ENCODE results near the gene GALNT2. TPM values are rescaled to one million over a fixed set of nuclear protein-coding genes. Genes with fewer than 3 reads are reported as not detected.

Gene GALNT2
- polyA plus RNA-seq, 1 of the 3 experiments (the other 2 are of a cell fraction) = 118 TPM

DNA sequence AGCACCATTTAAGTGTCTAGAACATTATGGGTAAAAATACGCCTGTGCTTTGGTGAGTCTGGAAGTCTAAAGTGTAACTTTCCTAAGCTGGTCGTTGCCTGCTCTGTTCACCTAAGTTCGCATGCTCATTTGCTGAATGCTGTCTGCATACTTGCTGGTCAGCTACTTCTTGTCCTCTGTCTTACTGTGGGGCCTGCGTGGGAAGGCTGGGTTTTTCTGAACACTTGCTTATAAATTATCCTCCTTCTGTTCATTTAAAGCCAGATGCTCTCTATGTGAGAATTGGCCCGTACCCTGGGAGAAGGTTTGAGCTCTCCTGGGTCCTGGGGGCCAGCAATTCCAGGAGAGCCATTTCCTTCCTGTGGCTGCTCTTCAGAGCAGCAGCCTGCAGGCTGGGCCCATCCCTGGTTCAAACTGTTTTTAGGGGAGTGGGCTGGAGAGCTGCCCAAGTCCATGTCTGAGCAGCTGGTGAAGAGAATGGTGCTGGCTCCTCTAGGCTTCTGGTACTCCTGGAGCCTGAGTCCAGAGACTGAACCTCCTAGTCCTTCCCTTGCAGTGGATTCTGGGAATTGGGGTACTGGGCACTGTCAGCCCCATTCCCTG, 75.7 kb downstream of the GALNT2 start:
- ChIA-PET POLR2A (no interaction called here), CTCF (interaction anchor here (0.8 to 1.2 kb wide), 2 partner anchors 9 to 24 kb away, joined by 3 to 4 read pairs; no protein-coding TSS in a partner anchor)
- H3K36me3 ChIP-seq (replicated peaks in 1 of 2; ENCODE audit: control insufficient read depth in 1 of 2, insufficient read depth in 2 of 2, low read length in 1 of 2) = peaks cover 0 to 3% of the 10 kb centered on the region in 2 experiments
- H3K27ac ChIP-seq (ENCODE audit: low read depth in 2 of 2, low read length in 1 of 2) = no peak overlapping the region
- H3K27me3 ChIP-seq (ENCODE audit: insufficient read depth) = no peaks in the 10 kb centered on the region
- peaks cover 81% of the 10 kb centered on the region for H4K20me1 ChIP-seq (ENCODE audit: insufficient read depth)
- H3K4me1 ChIP-seq (ENCODE audit: control insufficient read depth in 1 of 2, insufficient read depth in 2 of 2, low read depth in 1 of 2, low read length in 1 of 2) = peaks cover 31 to 58% of the 10 kb centered on the region in 2 experiments; a peak in 3 of 4 replicates
- no peak overlapping the region for H3K4me3 ChIP-seq (ENCODE audit: low read depth in 2 of 2, low read length in 1 of 2)
- peaks cover 89% of the 10 kb centered on the region for H3K79me2 ChIP-seq (ENCODE audit: insufficient read depth)
- no peaks in the 10 kb centered on the region for H3F3A ChIP-seq (replicated peaks; ENCODE audit: insufficient read depth)
- 89% methylated on average over 5 of the region's 5 CpGs for WGBS (ENCODE audit: low lambda C conversion rate)
- H3K4me2 ChIP-seq = no peak overlapping the region
- no peaks in the 10 kb centered on the region for H3K9me3 ChIP-seq
- no peak for DNase-seq
- H3K9me2 ChIP-seq = no peaks in the 10 kb centered on the region
- H3K9ac ChIP-seq = no peak overlapping the region
- no peak overlapping the region for H2AFZ ChIP-seq (ENCODE audit: low read depth)
- TF ChIP-seq SMC3 (IDR thresholded peaks at IDR 0.05; ENCODE audit: low read depth, low read length) (no peak), POLR2AphosphoS5 (IDR thresholded peaks at IDR 0.05; ENCODE audit: low read depth, low read length) (no peak)

DNA sequence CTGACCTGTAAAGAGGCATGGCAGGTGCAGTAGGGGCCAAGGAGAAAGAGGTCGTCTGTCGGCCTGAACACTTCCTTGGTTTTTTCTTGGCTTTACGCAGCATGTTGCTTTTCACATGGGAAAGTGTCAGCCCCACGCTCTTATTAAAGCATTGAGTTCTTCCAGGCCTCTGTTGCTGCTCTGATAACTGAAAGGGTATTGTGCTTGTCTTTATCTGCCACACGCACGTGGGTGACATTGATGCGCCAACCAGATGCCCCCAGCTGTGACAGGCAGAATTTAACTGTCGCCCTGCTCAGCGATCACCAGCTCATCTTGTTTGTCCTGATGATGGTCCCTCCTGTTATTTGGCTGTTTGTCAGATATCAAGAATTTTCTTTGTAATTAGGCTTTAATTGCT, 76.5 kb downstream of the GALNT2 start:
- Histone ChIP-seq H3K27me3 (ENCODE audit: insufficient read depth) (no peaks in the 10 kb centered on the region), H2AFZ (ENCODE audit: low read depth) (no peak overlapping the region), H3K4me1 (ENCODE audit: control insufficient read depth in 1 of 2, insufficient read depth in 2 of 2, low read depth in 1 of 2, low read length in 1 of 2) (peaks cover 31 to 58% of the 10 kb centered on the region in 2 experiments; a peak in 3 of 4 replicates), H3K36me3 (replicated peaks in 1 of 2; ENCODE audit: control insufficient read depth in 1 of 2, insufficient read depth in 2 of 2, low read length in 1 of 2) (peaks cover 0 to 3% of the 10 kb centered on the region in 2 experiments), H4K20me1 (ENCODE audit: insufficient read depth) (peaks cover 88% of the 10 kb centered on the region), H3K27ac (ENCODE audit: low read depth in 2 of 2, low read length in 1 of 2) (no peak overlapping the region), H3K79me2 (ENCODE audit: insufficient read depth) (peaks cover 90% of the 10 kb centered on the region), H3K9ac (no peak overlapping the region), H3K9me2 (no peaks in the 10 kb centered on the region), H3K9me3 (no peaks in the 10 kb centered on the region), H3F3A (replicated peaks; ENCODE audit: insufficient read depth) (no peaks in the 10 kb centered on the region), H3K4me2 (no peak overlapping the region), H3K4me3 (ENCODE audit: low read depth in 2 of 2, low read length in 1 of 2) (no peak overlapping the region; a peak in 1 of 4 replicates)
- ChIA-PET POLR2A (interaction anchor here (0.9 kb wide), 1 partner anchor 449 kb away, joined by 3 read pairs; no protein-coding TSS in a partner anchor), CTCF (interaction anchor here (0.8 kb wide), 1 partner anchor 10 kb away, joined by 3 read pairs; no protein-coding TSS in a partner anchor)
- 73% methylated on average over 9 of the region's 9 CpGs for WGBS (ENCODE audit: low lambda C conversion rate)
- DNase-seq = peak; percentile 82
- no peak for TF ChIP-seq RFX5 (IDR thresholded peaks at IDR 0.05; ENCODE audit: low read length)
- TF ChIP-seq ELF1 (IDR thresholded peaks at IDR 0.05) = no peak
- TF ChIP-seq, protein P1, sequence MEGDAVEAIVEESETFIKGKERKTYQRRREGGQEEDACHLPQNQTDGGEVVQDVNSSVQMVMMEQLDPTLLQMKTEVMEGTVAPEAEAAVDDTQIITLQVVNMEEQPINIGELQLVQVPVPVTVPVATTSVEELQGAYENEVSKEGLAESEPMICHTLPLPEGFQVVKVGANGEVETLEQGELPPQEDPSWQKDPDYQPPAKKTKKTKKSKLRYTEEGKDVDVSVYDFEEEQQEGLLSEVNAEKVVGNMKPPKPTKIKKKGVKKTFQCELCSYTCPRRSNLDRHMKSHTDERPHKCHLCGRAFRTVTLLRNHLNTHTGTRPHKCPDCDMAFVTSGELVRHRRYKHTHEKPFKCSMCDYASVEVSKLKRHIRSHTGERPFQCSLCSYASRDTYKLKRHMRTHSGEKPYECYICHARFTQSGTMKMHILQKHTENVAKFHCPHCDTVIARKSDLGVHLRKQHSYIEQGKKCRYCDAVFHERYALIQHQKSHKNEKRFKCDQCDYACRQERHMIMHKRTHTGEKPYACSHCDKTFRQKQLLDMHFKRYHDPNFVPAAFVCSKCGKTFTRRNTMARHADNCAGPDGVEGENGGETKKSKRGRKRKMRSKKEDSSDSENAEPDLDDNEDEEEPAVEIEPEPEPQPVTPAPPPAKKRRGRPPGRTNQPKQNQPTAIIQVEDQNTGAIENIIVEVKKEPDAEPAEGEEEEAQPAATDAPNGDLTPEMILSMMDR (IDR thresholded peaks at IDR 0.05) = no peak
- TF ChIP-seq, protein P2, sequence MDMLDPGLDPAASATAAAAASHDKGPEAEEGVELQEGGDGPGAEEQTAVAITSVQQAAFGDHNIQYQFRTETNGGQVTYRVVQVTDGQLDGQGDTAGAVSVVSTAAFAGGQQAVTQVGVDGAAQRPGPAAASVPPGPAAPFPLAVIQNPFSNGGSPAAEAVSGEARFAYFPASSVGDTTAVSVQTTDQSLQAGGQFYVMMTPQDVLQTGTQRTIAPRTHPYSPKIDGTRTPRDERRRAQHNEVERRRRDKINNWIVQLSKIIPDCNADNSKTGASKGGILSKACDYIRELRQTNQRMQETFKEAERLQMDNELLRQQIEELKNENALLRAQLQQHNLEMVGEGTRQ (IDR thresholded peaks at IDR 0.05; ENCODE audit: borderline replicate concordance, low read depth, low read length) = no peak
- TF ChIP-seq, protein P3, sequence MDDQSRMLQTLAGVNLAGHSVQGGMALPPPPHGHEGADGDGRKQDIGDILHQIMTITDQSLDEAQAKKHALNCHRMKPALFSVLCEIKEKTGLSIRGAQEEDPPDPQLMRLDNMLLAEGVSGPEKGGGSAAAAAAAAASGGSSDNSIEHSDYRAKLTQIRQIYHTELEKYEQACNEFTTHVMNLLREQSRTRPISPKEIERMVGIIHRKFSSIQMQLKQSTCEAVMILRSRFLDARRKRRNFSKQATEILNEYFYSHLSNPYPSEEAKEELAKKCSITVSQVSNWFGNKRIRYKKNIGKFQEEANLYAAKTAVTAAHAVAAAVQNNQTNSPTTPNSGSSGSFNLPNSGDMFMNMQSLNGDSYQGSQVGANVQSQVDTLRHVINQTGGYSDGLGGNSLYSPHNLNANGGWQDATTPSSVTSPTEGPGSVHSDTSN (IDR thresholded peaks at IDR 0.05) = no peak
- no peak for TF ChIP-seq JUND (IDR thresholded peaks at IDR 0.05)
- peak; percentile 93 for TF ChIP-seq FOXJ3 (CRISPR knock-in tag; IDR thresholded peaks at IDR 0.05)
- TF ChIP-seq POLR2AphosphoS5 (IDR thresholded peaks at IDR 0.05; ENCODE audit: low read depth, low read length) = 0 out of 2 replicates have a peak, but pooled peaks have one; percentile 14
- peak; percentile 95 for TF ChIP-seq GATA2 (CRISPR knock-in tag; IDR thresholded peaks at IDR 0.05)
- peak; percentile 97 for TF ChIP-seq RCOR1 (IDR thresholded peaks at IDR 0.05; ENCODE audit: low read length)
- no peak for TF ChIP-seq TAF1 (IDR thresholded peaks at IDR 0.05; ENCODE audit: borderline replicate concordance, low read depth, low read length)
- TF ChIP-seq EP300 (IDR thresholded peaks at IDR 0.05; ENCODE audit: borderline replicate concordance in 1 of 2, low read depth in 1 of 2, low read length in 1 of 2) = peak in 1 of 2 experiments; percentile 88; a peak in 2 of 4 replicates
- TF ChIP-seq GABPA (IDR thresholded peaks at IDR 0.05; ENCODE audit: low read depth) = no peak
- no peak for TF ChIP-seq NRF1 (IDR thresholded peaks at IDR 0.05; ENCODE audit: low read depth, low read length)
- TF ChIP-seq, protein P4, sequence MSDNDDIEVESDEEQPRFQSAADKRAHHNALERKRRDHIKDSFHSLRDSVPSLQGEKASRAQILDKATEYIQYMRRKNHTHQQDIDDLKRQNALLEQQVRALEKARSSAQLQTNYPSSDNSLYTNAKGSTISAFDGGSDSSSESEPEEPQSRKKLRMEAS (IDR thresholded peaks at IDR 0.05; ENCODE audit: low read depth) = no peak
- TF ChIP-seq, protein P5, sequence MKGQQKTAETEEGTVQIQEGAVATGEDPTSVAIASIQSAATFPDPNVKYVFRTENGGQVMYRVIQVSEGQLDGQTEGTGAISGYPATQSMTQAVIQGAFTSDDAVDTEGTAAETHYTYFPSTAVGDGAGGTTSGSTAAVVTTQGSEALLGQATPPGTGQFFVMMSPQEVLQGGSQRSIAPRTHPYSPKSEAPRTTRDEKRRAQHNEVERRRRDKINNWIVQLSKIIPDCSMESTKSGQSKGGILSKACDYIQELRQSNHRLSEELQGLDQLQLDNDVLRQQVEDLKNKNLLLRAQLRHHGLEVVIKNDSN (IDR thresholded peaks at IDR 0.05; ENCODE audit: borderline replicate concordance, low read depth) = no peak
- peak; percentile 77 for TF ChIP-seq CHD2 (IDR thresholded peaks at IDR 0.05; ENCODE audit: low read length, partially characterized antibody)
- no peak for TF ChIP-seq FOSL2 (IDR thresholded peaks at IDR 0.05; ENCODE audit: borderline replicate concordance, low read depth)
- TF ChIP-seq TEAD4 (IDR thresholded peaks at IDR 0.05; ENCODE audit: borderline replicate concordance, insufficient read depth) = no peak
- peak; percentile 100 for TF ChIP-seq MXI1 (IDR thresholded peaks at IDR 0.05; ENCODE audit: low read depth, low read length)
- TF ChIP-seq, protein P6, sequence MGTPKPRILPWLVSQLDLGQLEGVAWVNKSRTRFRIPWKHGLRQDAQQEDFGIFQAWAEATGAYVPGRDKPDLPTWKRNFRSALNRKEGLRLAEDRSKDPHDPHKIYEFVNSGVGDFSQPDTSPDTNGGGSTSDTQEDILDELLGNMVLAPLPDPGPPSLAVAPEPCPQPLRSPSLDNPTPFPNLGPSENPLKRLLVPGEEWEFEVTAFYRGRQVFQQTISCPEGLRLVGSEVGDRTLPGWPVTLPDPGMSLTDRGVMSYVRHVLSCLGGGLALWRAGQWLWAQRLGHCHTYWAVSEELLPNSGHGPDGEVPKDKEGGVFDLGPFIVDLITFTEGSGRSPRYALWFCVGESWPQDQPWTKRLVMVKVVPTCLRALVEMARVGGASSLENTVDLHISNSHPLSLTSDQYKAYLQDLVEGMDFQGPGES (IDR thresholded peaks at IDR 0.05; ENCODE audit: low read depth, low read length) = no peak
